Smooth muscle cell (in vitro differentiated cells): ENCODE measurements around the gene ZNF302. TPM values are rescaled to one million over a fixed set of nuclear protein-coding genes. Genes with fewer than 3 reads are reported as not detected.

Experiments used
- DNase-seq: peaks from one replicate; lab custom pipeline; 2025; ENCODE audit not compliant: unreplicated experiment; lab: John Stamatoyannopoulos, UW
- H2AFZ ChIP-seq: fragments of 200-600 bp; sonication (generic); 2 replicates; pipeline ENCODE4 v1.6.0; 2016; ENCODE audit warnings: antibody characterized with exemption, low read depth, mild to moderate bottlenecking
- H3F3A ChIP-seq: fragments of 200-600 bp; sonication (generic); 2 replicates; pipeline ENCODE4 v1.6.0; 2017; ENCODE audit warnings: antibody characterized with exemption, low read depth
- H3K27ac ChIP-seq: fragments of 200-600 bp; sonication (generic); 2 replicates; pipeline ENCODE4 v1.5.1; 2016; ENCODE audit warnings: low read depth, mild to moderate bottlenecking
- H3K27me3 ChIP-seq: fragments of 200-600 bp; sonication (generic); 2 replicates; pipeline ENCODE4 v1.6.1; 2016; ENCODE audit warnings: low read depth, mild to moderate bottlenecking
- H3K36me3 ChIP-seq: fragments of 200-600 bp; sonication (generic); 2 replicates; pipeline ENCODE4 v1.5.1; 2016; ENCODE audit warnings: low read depth
- H3K4me1 ChIP-seq: fragments of 200-600 bp; sonication (generic); 2 replicates; pipeline ENCODE4 v1.5.1; 2016; ENCODE audit warnings: low read depth
- H3K4me2 ChIP-seq: fragments of 200-600 bp; sonication (generic); 2 replicates; pipeline ENCODE4 v1.6.0; 2016; ENCODE audit warnings: mild to moderate bottlenecking
- H3K4me3 ChIP-seq: fragments of 200-600 bp; sonication (generic); 2 replicates; pipeline ENCODE4 v1.5.1; 2016; ENCODE audit warnings: mild to moderate bottlenecking
- H3K79me2 ChIP-seq: fragments of 200-600 bp; sonication (generic); 2 replicates; pipeline ENCODE4 v1.6.0; 2016; ENCODE audit warnings: low read depth, mild to moderate bottlenecking
- H3K9ac ChIP-seq: fragments of 200-600 bp; sonication (generic); 2 replicates; pipeline ENCODE4 v1.6.0; 2016; ENCODE audit warnings: low read depth
- H3K9me3 ChIP-seq: fragments of 200-600 bp; sonication (generic); replicated peaks from 2 replicates; pipeline ENCODE4 v1.5.1; 2016; ENCODE audit warnings: low read depth
- H4K20me1 ChIP-seq: fragments of 200-600 bp; sonication (generic); 2 replicates; pipeline ENCODE4 v1.6.0; 2016; ENCODE audit warnings: low read depth
- CTCF ChIP-seq: fragments of 200-600 bp; sonication (generic); IDR thresholded peaks from 2 replicates; pipeline ENCODE4 v1.5.1; 2017; ENCODE audit warnings: borderline replicate concordance, mild to moderate bottlenecking, antibody characterized with exemption; ENCODE audit not compliant: insufficient read depth, poor library complexity, severe bottlenecking
- WGBS: methylation state at CpG from one replicate; pipeline ENCODE4 v1.1.7; 2016; ENCODE audit warnings: low lambda C conversion rate; 5-methylcytosine and 5-hydroxymethylcytosine counted together
- polyA plus RNA-seq: library from polyadenylated mRNA; unstranded; fragments of >200 nt; fragmentation: Nextera tagmentation; extraction: Ambion mirVana; gene quantifications from 2 replicates; pipeline ENCODE4 v1.2.1, GENCODE V29; 2016
- total RNA-seq: library from RNA; depleted of rRNA; stranded (reverse); fragments of >200 nt; gene quantifications from 2 replicates; pipeline ENCODE4 v1.2.3, GENCODE V29; 2014

ZNF302 gene
- total and polyA plus RNA-seq, 2 experiments from 2014 or later, result 11.5 to 16.0 TPM

- Histone ChIP-seq H3F3A (no peaks in the 10 kb centered on the region), H3K4me2 (no peak overlapping the region), H3K4me1 (no peaks in the 10 kb centered on the region), H4K20me1 (no peaks in the 10 kb centered on the region), H3K9me3 (peaks cover 11% of the 10 kb centered on the region), H3K4me3 (no peak overlapping the region), H3K27ac (no peak overlapping the region), H2AFZ (no peak overlapping the region), H3K27me3 (no peaks in the 10 kb centered on the region), H3K9ac (no peak overlapping the region), H3K79me2 (no peaks in the 10 kb centered on the region), H3K36me3 (peaks cover 15% of the 10 kb centered on the region)
- no peak for TF ChIP-seq CTCF
- 100% methylated on average over 1 of the region's 1 CpG for WGBS
- no peak for DNase-seq
These were observed 11.1 kb downstream of the ZNF302 start for GRCh38 chr19:34688592-34688991.

GRCh38 chr19:34690372-34690771 lies 12.9 kb downstream of the ZNF302 start:
- no peaks in the 10 kb centered on the region for H3K4me1 ChIP-seq
- DNase-seq, result no peak
- no peak overlapping the region for H3K4me2 ChIP-seq
- no peaks in the 10 kb centered on the region for H3K36me3 ChIP-seq
- H3F3A ChIP-seq, result no peaks in the 10 kb centered on the region
- TF ChIP-seq CTCF, result no peak
- H3K9ac ChIP-seq, result no peak overlapping the region
- H3K79me2 ChIP-seq, result no peaks in the 10 kb centered on the region
- H2AFZ ChIP-seq, result no peak overlapping the region
- WGBS, result 79% methylated on average over 3 of the region's 3 CpGs
- peaks cover 11% of the 10 kb centered on the region for H3K9me3 ChIP-seq
- no peaks in the 10 kb centered on the region for H3K27me3 ChIP-seq
- no peak overlapping the region for H3K27ac ChIP-seq
- H4K20me1 ChIP-seq, result no peaks in the 10 kb centered on the region
- H3K4me3 ChIP-seq, result no peak overlapping the region

- H3K4me2 ChIP-seq, result no peak overlapping the region
- TF ChIP-seq CTCF, result no peak
- 62% methylated on average over 2 of the region's 2 CpGs for WGBS
- H3K36me3 ChIP-seq, result no peaks in the 10 kb centered on the region
- no peaks in the 10 kb centered on the region for H3K79me2 ChIP-seq
- no peak overlapping the region for H3K27ac ChIP-seq
- no peaks in the 10 kb centered on the region for H3K4me1 ChIP-seq
- DNase-seq, result no peak
- H3F3A ChIP-seq, result no peaks in the 10 kb centered on the region
- H3K9ac ChIP-seq, result no peak overlapping the region
- no peaks in the 10 kb centered on the region for H3K27me3 ChIP-seq
- no peak overlapping the region for H2AFZ ChIP-seq
- H3K9me3 ChIP-seq, result no peaks in the 10 kb centered on the region
- H3K4me3 ChIP-seq, result no peak overlapping the region
- no peaks in the 10 kb centered on the region for H4K20me1 ChIP-seq
These were observed 15.1 kb downstream of the ZNF302 start for GRCh38 chr19:34692549-34692948.

GRCh38 chr19:34707661-34708060 lies 30.2 kb downstream of the ZNF302 start:
- Histone ChIP-seq H3K27me3 (no peaks in the 10 kb centered on the region), H3F3A (no peaks in the 10 kb centered on the region), H3K27ac (no peak overlapping the region), H3K9me3 (no peaks in the 10 kb centered on the region), H3K79me2 (no peaks in the 10 kb centered on the region), H3K4me2 (no peak overlapping the region), H4K20me1 (no peaks in the 10 kb centered on the region), H3K36me3 (no peaks in the 10 kb centered on the region), H3K4me1 (no peaks in the 10 kb centered on the region), H3K9ac (no peak overlapping the region), H2AFZ (no peak overlapping the region), H3K4me3 (no peak overlapping the region)
- no peak for TF ChIP-seq CTCF
- 72% methylated on average over 2 of the region's 2 CpGs for WGBS
- no peak for DNase-seq
